Measurements from ENCODE around the gene CCN2. TPM values are rescaled to one million over a fixed set of nuclear protein-coding genes. Genes with fewer than 3 reads are reported as not detected.

The CCN2 gene, protein sequence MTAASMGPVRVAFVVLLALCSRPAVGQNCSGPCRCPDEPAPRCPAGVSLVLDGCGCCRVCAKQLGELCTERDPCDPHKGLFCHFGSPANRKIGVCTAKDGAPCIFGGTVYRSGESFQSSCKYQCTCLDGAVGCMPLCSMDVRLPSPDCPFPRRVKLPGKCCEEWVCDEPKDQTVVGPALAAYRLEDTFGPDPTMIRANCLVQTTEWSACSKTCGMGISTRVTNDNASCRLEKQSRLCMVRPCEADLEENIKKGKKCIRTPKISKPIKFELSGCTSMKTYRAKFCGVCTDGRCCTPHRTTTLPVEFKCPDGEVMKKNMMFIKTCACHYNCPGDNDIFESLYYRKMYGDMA
- not detected for total RNA-seq

GRCh38 chr6:131950767-131951575 is at the start of gene CCN2:
Gene CCN2, minus strand, starts transcription at chr6:131951372. Its CDS starts 200 bp downstream, at chr6:131951172.
- POLR2A ChIA-PET: no interaction called here
- peak within 1 kb of the TSS; percentile 85 for H3K4me3 Mint-ChIP-seq
- no peaks in the 10 kb centered on the region for H3K36me3 Mint-ChIP-seq
- DNase-seq (peak; percentile 31), ATAC-seq (ENCODE audit: low read depth) (no peak)
- H3K4me1 Mint-ChIP-seq: peaks cover 5% of the 10 kb centered on the region
- no peak within 1 kb of the TSS for H3K27ac Mint-ChIP-seq
- H3K27me3 Mint-ChIP-seq: peaks cover 72% of the 10 kb centered on the region
- no peaks in the 10 kb centered on the region for H3K9me3 Mint-ChIP-seq

DNA sequence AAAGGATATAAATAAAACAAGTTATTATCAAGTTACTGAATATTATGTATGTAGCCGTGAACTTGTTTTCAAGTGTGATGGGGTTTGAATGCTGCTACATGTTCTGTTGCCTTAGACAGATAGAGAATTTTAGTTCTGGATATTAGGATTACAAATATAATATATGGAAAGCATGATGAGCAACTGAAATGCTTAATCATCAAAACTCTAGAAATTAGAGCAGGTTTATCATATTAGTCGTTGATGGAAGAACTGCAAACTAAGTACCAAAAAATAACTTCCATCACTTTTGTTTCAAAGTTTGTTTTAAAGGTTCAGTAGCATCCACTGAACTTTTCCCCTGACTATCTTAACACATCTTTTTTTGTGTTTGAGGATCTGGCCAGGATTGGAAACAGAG is 49.1 kb upstream of the CCN2 start:
- no peaks in the 10 kb centered on the region for H3K36me3 Mint-ChIP-seq
- ATAC-seq (ENCODE audit: low read depth): no peak
- H3K27me3 Mint-ChIP-seq: no peaks in the 10 kb centered on the region
- H3K4me3 Mint-ChIP-seq: no peak overlapping the region
- peaks cover 1% of the 10 kb centered on the region for H3K9me3 Mint-ChIP-seq
- H3K27ac Mint-ChIP-seq: no peak overlapping the region
- POLR2A ChIA-PET: no interaction called here
- no peaks in the 10 kb centered on the region for H3K4me1 Mint-ChIP-seq
- no peak for DNase-seq

DNA sequence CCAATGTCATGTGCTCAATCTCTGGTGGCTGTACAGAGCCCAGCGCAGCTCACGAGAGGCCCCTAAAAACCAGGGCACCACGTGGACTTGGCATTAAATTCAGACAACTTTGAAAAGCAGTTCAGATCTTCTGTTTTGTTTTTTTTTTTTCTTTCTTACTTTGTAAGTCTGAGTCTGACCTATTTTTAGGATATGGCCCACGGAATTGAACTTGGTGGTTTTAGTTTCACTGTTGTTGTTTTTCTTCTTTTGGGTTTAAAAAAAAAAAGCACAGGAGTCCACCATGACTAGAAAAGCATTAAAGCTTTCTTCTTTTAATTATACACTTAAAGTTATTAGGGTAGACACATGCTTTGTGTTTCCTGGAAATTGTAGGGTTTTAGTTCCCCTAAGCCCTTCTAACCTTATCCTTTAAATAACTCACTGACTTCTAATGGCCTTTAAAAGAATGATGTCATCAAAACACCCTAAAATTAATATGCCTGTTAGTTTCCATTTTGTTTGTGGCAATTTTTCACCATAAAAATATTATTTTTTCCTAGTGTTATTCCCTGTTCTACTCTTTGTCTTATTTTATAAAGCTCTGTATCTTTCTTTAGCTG is 48.5 kb upstream of the CCN2 start:
- ATAC-seq (ENCODE audit: low read depth) (no peak), DNase-seq (no peak)
- Mint-ChIP-seq H3K36me3 (no peaks in the 10 kb centered on the region), H3K4me3 (no peak overlapping the region), H3K4me1 (no peaks in the 10 kb centered on the region), H3K27me3 (no peaks in the 10 kb centered on the region), H3K27ac (no peak overlapping the region), H3K9me3 (peaks cover 1% of the 10 kb centered on the region)
- POLR2A ChIA-PET: no interaction called here

DNA sequence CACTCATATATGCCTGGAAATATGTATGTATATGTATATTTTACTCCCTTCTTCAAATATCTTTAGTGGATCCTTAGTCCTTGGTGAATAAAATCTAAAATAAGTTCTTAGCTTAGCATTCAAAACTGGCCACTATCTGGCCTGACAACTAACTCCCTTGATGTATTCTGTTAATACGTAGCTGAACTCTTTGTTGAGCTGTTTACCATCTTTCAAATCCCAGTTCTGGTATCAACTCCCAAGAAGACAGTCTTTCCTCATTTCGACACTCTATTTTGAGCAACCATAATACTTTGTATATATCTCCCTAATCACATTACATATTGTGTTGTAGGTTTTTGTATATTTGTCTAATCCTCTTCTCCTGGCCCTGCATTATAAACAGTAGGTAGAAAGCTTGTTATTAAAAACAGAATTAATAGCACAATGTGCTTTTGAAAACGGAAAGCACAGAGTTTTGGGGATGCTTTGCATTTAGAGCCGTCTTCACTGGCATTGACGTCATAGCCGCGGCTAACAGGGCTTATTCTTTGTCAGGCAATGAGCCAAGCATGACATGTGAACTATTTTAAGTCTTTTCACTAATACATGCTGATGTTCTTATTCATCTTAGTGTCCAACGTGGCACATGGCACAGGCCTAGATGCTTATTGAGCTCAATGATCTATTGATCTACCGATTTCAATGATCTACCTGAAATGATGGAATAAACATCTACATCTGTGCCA is 47.2 kb upstream of the CCN2 start:
- ATAC-seq (ENCODE audit: low read depth) (no peak), DNase-seq (no peak)
- no peaks in the 10 kb centered on the region for H3K27me3 Mint-ChIP-seq
- no peaks in the 10 kb centered on the region for H3K36me3 Mint-ChIP-seq
- no peak overlapping the region for H3K4me3 Mint-ChIP-seq
- no peaks in the 10 kb centered on the region for H3K9me3 Mint-ChIP-seq
- H3K4me1 Mint-ChIP-seq: no peaks in the 10 kb centered on the region
- POLR2A ChIA-PET: no interaction called here
- H3K27ac Mint-ChIP-seq: no peak overlapping the region

GRCh38 chr6:131997429-131998153 is 46.4 kb upstream of the CCN2 start:
- no peak for ATAC-seq (ENCODE audit: low read depth)
- H3K27ac Mint-ChIP-seq: no peak overlapping the region
- no peak overlapping the region for H3K4me3 Mint-ChIP-seq
- H3K4me1 Mint-ChIP-seq: no peaks in the 10 kb centered on the region
- no peak for DNase-seq
- POLR2A ChIA-PET: no interaction called here
- H3K36me3 Mint-ChIP-seq: no peaks in the 10 kb centered on the region
- no peaks in the 10 kb centered on the region for H3K9me3 Mint-ChIP-seq
- H3K27me3 Mint-ChIP-seq: no peaks in the 10 kb centered on the region

GRCh38 chr6:131995917-131996316 is 44.7 kb upstream of the CCN2 start:
- H3K36me3 Mint-ChIP-seq: no peaks in the 10 kb centered on the region
- ATAC-seq (ENCODE audit: low read depth) (no peak), DNase-seq (no peak)
- H3K27me3 Mint-ChIP-seq: no peaks in the 10 kb centered on the region
- no peaks in the 10 kb centered on the region for H3K9me3 Mint-ChIP-seq
- H3K4me3 Mint-ChIP-seq: no peak overlapping the region
- no peak overlapping the region for H3K27ac Mint-ChIP-seq
- POLR2A ChIA-PET: no interaction called here
- H3K4me1 Mint-ChIP-seq: no peaks in the 10 kb centered on the region

- DNase-seq (no peak), ATAC-seq (ENCODE audit: low read depth) (no peak)
- POLR2A ChIA-PET: no interaction called here
- Mint-ChIP-seq H3K27ac (no peak overlapping the region), H3K4me3 (no peak overlapping the region), H3K9me3 (no peaks in the 10 kb centered on the region), H3K36me3 (no peaks in the 10 kb centered on the region), H3K27me3 (no peaks in the 10 kb centered on the region), H3K4me1 (no peaks in the 10 kb centered on the region)
These were observed 41.4 kb upstream of the CCN2 start for GRCh38 chr6:131992557-131992956.

- H3K4me3 Mint-ChIP-seq: no peak overlapping the region
- no peak overlapping the region for H3K27ac Mint-ChIP-seq
- H3K27me3 Mint-ChIP-seq: no peaks in the 10 kb centered on the region
- no peaks in the 10 kb centered on the region for H3K36me3 Mint-ChIP-seq
- no peaks in the 10 kb centered on the region for H3K4me1 Mint-ChIP-seq
- DNase-seq: no peak
- POLR2A ChIA-PET: no interaction called here
- H3K9me3 Mint-ChIP-seq: no peaks in the 10 kb centered on the region
- no peak for ATAC-seq (ENCODE audit: low read depth)
These were observed 37.9 kb upstream of the CCN2 start for GRCh38 chr6:131989036-131989435.

DNA sequence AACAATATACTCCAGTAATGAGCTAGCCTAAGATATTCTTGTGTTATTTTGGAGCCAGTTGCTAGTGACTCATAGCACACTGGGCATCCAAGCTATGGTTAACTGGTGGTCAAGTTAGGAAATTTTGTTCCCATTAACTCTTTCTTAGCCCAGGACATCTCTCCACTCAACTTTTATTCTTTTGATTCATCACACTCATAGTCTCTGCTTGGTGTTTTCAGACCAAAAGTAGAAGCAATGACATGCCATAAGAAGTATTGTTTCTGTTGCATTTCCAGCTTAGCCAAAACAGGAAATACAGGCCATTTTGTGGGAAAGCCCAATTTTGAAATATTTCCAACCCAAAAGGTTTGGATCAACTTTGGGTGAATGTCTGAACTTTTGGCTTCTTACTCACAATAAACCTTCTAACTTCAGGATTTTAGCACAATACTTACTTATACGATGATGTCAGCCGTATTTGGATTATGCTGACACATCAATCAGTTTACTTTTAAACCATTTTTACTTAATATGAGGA is 31.6 kb upstream of the CCN2 start:
- POLR2A ChIA-PET: no interaction called here
- Mint-ChIP-seq H3K27ac (no peak overlapping the region), H3K4me1 (no peaks in the 10 kb centered on the region), H3K4me3 (no peak overlapping the region), H3K9me3 (no peaks in the 10 kb centered on the region), H3K27me3 (peaks cover 3% of the 10 kb centered on the region), H3K36me3 (no peaks in the 10 kb centered on the region)
- ATAC-seq (ENCODE audit: low read depth): no peak
- no peak for DNase-seq

DNA sequence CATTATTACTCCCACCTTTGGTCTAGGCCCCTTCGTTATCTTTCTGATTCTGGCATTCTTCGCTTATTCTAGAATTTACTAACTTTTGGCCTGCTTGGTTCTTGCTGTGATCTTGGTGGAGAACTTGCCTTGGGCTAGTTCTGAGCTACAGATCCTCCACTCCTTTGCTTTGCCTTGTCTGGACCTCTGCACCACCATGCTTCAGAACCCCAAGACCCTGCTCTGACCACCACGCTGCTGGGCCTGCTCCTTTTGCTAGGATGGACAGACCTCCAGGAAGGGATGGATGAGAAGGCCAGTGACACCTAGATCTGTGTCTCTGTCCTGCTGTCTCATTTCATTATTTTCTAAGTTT is 30.4 kb upstream of the CCN2 start:
- H3K9me3 Mint-ChIP-seq: no peaks in the 10 kb centered on the region
- POLR2A ChIA-PET: no interaction called here
- H3K36me3 Mint-ChIP-seq: no peaks in the 10 kb centered on the region
- peaks cover 3% of the 10 kb centered on the region for H3K27me3 Mint-ChIP-seq
- H3K4me1 Mint-ChIP-seq: no peaks in the 10 kb centered on the region
- ATAC-seq (ENCODE audit: low read depth) (no peak), DNase-seq (no peak)
- H3K4me3 Mint-ChIP-seq: no peak overlapping the region
- H3K27ac Mint-ChIP-seq: no peak overlapping the region

DNA sequence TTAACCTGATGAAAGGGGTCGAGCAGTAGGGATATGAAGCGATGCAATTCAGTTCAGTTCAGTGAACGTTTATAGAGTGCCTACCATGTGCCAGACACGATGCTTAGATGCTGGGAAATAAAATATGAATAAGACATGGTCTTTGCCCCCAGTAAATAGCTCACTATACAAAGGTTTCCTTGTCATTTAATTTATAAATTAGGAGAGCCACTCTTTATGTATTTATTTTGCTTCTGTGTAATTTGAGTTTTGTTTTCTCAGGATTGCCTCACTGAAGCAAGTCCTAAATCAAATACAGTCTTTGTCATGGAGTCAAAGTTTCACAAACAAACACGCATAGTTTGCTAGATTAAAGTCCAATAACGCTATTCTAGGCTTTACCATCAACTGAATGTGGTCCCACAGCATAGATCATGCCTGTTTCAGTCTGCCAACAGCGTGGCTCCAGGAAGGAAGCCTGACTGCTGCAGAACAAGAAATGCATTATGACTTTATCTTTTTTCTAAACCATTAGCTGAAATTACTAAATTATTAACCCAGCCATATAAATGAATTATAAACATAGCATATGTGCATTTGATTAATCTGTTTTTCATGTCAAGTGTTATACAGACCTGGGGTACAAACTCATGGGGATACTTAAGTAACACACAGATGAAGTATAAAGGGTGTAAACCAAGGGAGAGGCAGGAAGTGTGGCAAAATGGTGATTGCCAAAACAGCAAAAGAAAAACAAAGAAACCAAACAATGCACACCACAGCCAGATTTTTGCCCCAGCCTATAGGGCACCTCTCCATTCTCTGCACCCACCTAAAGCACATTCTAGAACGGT is 29.8 kb upstream of the CCN2 start:
- H3K9me3 Mint-ChIP-seq: no peaks in the 10 kb centered on the region
- peaks cover 3% of the 10 kb centered on the region for H3K27me3 Mint-ChIP-seq
- H3K27ac Mint-ChIP-seq: no peak overlapping the region
- H3K4me1 Mint-ChIP-seq: no peaks in the 10 kb centered on the region
- POLR2A ChIA-PET: no interaction called here
- H3K4me3 Mint-ChIP-seq: no peak overlapping the region
- no peak for DNase-seq
- ATAC-seq (ENCODE audit: low read depth): no peak
- H3K36me3 Mint-ChIP-seq: no peaks in the 10 kb centered on the region

DNA sequence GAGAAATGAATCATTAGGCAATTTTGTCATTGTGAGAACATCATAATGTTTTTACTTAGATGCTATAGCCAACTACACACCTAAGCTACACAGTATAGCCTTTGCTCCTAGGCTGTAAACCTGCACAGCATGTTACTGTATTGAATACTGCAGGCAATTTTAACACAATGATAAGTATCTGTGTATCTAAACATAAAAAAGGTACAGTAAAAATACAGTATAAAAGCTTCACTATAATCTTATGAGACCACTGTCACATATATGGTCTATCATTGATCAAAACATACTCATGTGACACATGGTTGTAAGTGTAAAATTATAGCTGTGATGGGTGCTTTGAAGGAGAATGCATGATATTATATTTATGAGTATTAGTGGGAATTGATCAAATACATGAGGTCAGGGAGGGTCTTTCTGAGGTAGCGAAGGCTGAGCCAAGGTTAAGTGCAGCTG is 29.2 kb upstream of the CCN2 start:
- Mint-ChIP-seq H3K36me3 (no peaks in the 10 kb centered on the region), H3K27me3 (peaks cover 3% of the 10 kb centered on the region), H3K4me3 (no peak overlapping the region), H3K9me3 (no peaks in the 10 kb centered on the region), H3K4me1 (no peaks in the 10 kb centered on the region), H3K27ac (no peak overlapping the region)
- POLR2A ChIA-PET: no interaction called here
- DNase-seq (no peak), ATAC-seq (ENCODE audit: low read depth) (no peak)

All from activated naive CD8-positive, alpha-beta T cell treated with anti-CD3 and anti-CD28 coated beads, Interleukin-2, amount 10 ng/mL, durations not matched to agents 7 days and 5 days (primary cell).